GM23338 (cell line): ENCODE results near the gene ADAMTS13. TPM values are rescaled to one million over a fixed set of nuclear protein-coding genes. Genes with fewer than 3 reads are reported as not detected.

ENCODE experiments used
- ATAC-seq: fragments of 200-7000 bp; cut with Tn5 transposase; 3 replicates; pipeline ENCODE4 v1.9.1; 2020
- DNase-seq: peaks from one replicate; pipeline ENCODE4 v3.0.0-alpha.2; 2015; ENCODE audit warnings: low spot score
- H2AFZ ChIP-seq: fragments of 200-600 bp; sonication (generic); 2 replicates; pipeline ENCODE4 v1.8.0; 2016; ENCODE audit warnings: antibody characterized with exemption, mild to moderate bottlenecking, moderate library complexity
- H3F3A ChIP-seq: fragments of 200-600 bp; sonication (generic); replicated peaks from 2 replicates; pipeline ENCODE4 v1.8.0; 2017; ENCODE audit warnings: antibody characterized with exemption, mixed run types, low read depth
- H3K27ac ChIP-seq: fragments of 200-600 bp; sonication (generic); 2 replicates; pipeline ENCODE4 v1.6.1; 2016; ENCODE audit warnings: low read depth
- H3K27me3 ChIP-seq: fragments of 200-600 bp; sonication (generic); 2 replicates; pipeline ENCODE4 v1.8.0; 2016; ENCODE audit warnings: mild to moderate bottlenecking, mixed run types, moderate library complexity; ENCODE audit not compliant: insufficient read depth
- H3K36me3 ChIP-seq: fragments of 200-600 bp; sonication (generic); 2 replicates; pipeline ENCODE4 v1.8.0; 2016; ENCODE audit warnings: mild to moderate bottlenecking; ENCODE audit not compliant: insufficient read depth
- H3K4me1 ChIP-seq: fragments of 200-600 bp; sonication (generic); 2 replicates; pipeline ENCODE4 v1.8.0; 2016; ENCODE audit warnings: mild to moderate bottlenecking, moderate library complexity; ENCODE audit not compliant: insufficient read depth
- H3K4me2 ChIP-seq: fragments of 200-600 bp; sonication (generic); 2 replicates; pipeline ENCODE4 v1.7.1; 2017; ENCODE audit warnings: mixed run types
- H3K4me3 ChIP-seq: fragments of 200-600 bp; sonication (generic); 2 replicates; pipeline ENCODE4 v1.6.1; 2016; ENCODE audit warnings: mixed run types
- H3K79me2 ChIP-seq: fragments of 200-600 bp; sonication (generic); replicated peaks from 2 replicates; pipeline ENCODE4 v1.8.0; 2017; ENCODE audit warnings: mild to moderate bottlenecking; ENCODE audit not compliant: insufficient read depth
- H3K9me2 ChIP-seq: fragments of 200-600 bp; sonication (generic); 2 replicates; pipeline ENCODE4 v1.8.0; 2017; ENCODE audit not compliant: insufficient read depth
- H4K20me1 ChIP-seq: fragments of 200-600 bp; sonication (generic); replicated peaks from 2 replicates; pipeline ENCODE4 v1.8.0; 2017; ENCODE audit warnings: mild to moderate bottlenecking; ENCODE audit not compliant: insufficient read depth
- H3K27ac Mint-ChIP-seq: 2 replicates; pipeline ENCODE4 v1.8.0; 2020; ENCODE audit warnings: inconsistent platforms, mild to moderate bottlenecking, moderate library complexity, mixed read lengths
- H3K27me3 Mint-ChIP-seq: 3 replicates; pipeline ENCODE4 v1.8.0; 2022; ENCODE audit warnings: low read depth, mild to moderate bottlenecking, moderate library complexity, mixed read lengths, inconsistent platforms; ENCODE audit not compliant: insufficient read depth, poor library complexity
- H3K36me3 Mint-ChIP-seq: 3 replicates; pipeline ENCODE4 v1.8.0; 2021; ENCODE audit warnings: low read depth, mild to moderate bottlenecking, inconsistent platforms, moderate library complexity, mixed read lengths
- H3K4me1 Mint-ChIP-seq: 3 replicates; pipeline ENCODE4 v1.8.0; 2020; ENCODE audit warnings: mild to moderate bottlenecking, inconsistent platforms, mixed read lengths
- H3K4me3 Mint-ChIP-seq: 3 replicates; pipeline ENCODE4 v1.8.0; 2021; ENCODE audit warnings: moderate library complexity, mild to moderate bottlenecking, inconsistent platforms, mixed read lengths
- H3K9me3 Mint-ChIP-seq: 3 replicates; pipeline ENCODE4 v1.8.0; 2020; ENCODE audit warnings: moderate library complexity, mild to moderate bottlenecking, inconsistent platforms, mixed read lengths
- CREB1 ChIP-seq: fragments of 250-450 bp; sonication (Bioruptor Pico); IDR thresholded peaks from 2 replicates; pipeline ENCODE4 v1.5.0; 2020; ENCODE audit warnings: low read depth, mild to moderate bottlenecking, moderate library complexity
- EZH2 ChIP-seq: fragments of 200-600 bp; sonication (generic); IDR thresholded peaks from one replicate; pipeline ENCODE4 v1.8.0; 2017; ENCODE audit warnings: antibody characterized with exemption, mild to moderate bottlenecking, low read depth; ENCODE audit not compliant: unreplicated experiment
- EZH2phosphoT487 ChIP-seq: fragments of 200-600 bp; sonication (generic); IDR thresholded peaks from one replicate; pipeline ENCODE4 v1.8.1; 2018; ENCODE audit warnings: antibody characterized with exemption; ENCODE audit not compliant: unreplicated experiment
- JUNB ChIP-seq: IDR thresholded peaks from one replicate; pipeline ENCODE4 v1.6.1; 2016; ENCODE audit warnings: antibody characterized with exemption; ENCODE audit not compliant: unreplicated experiment
- NANOG ChIP-seq: IDR thresholded peaks from 2 replicates; pipeline ENCODE4 v1.6.1; 2016; ENCODE audit warnings: antibody characterized with exemption, borderline replicate concordance
- POLR2AphosphoS5 ChIP-seq: IDR thresholded peaks from 2 replicates; pipeline ENCODE4 v1.6.1; 2016; ENCODE audit warnings: antibody characterized with exemption, low read depth
- STAT1 ChIP-seq: IDR thresholded peaks from one replicate; pipeline ENCODE4 v1.6.1; 2016; ENCODE audit warnings: antibody characterized with exemption; ENCODE audit not compliant: unreplicated experiment
- ZNF114 ChIP-seq: fragments of 250-450 bp; sonication (Bioruptor Pico); IDR thresholded peaks from 2 replicates; pipeline ENCODE4 v1.5.0; 2020; ENCODE audit warnings: mild to moderate bottlenecking, moderate library complexity
- ZNF331 ChIP-seq: fragments of 250-450 bp; sonication (Bioruptor Pico); IDR thresholded peaks from 2 replicates; pipeline ENCODE4 v1.5.0; 2020; ENCODE audit warnings: low read depth, mild to moderate bottlenecking, moderate library complexity
- ZNF462 ChIP-seq: fragments of 250-450 bp; sonication (Bioruptor Pico); IDR thresholded peaks from 2 replicates; pipeline ENCODE4 v1.5.0; 2020; ENCODE audit warnings: mild to moderate bottlenecking, moderate library complexity
- polyA plus RNA-seq: library from polyadenylated mRNA; unstranded; fragments of >200 nt; fragmentation: Nextera tagmentation; extraction: Ambion mirVana; gene quantifications from 2 replicates; pipeline ENCODE4 v1.2.1, GENCODE V29; 2016
- total RNA-seq: library from RNA; depleted of rRNA; stranded (reverse); fragments of >200 nt; shearing (Covaris generic); gene quantifications from 2 replicates; pipeline ENCODE4 v1.2.3, GENCODE V29; 2014
- TF ChIP-seq, protein P1 (sequence below): IDR thresholded peaks from one replicate; pipeline ENCODE4 v1.6.1; 2018; ENCODE audit warnings: antibody characterized with exemption; ENCODE audit not compliant: unreplicated experiment
- TF ChIP-seq, protein P2 (sequence below), 2 experiments: fragments of 200-600 bp in 1 of 2; sonication (generic) in 1 of 2; conservative IDR thresholded peaks; 2 replicates each; pipeline versions ENCODE4 v1.5.1 to v1.6.1; 2016 to 2017; ENCODE audit warnings: antibody characterized with exemption in 2 of 2, low read depth in 2 of 2, mild to moderate bottlenecking in 2 of 2, moderate library complexity in 1 of 2
- TF ChIP-seq, protein P3 (sequence below): IDR thresholded peaks from 2 replicates; pipeline ENCODE4 v1.6.1; 2016; ENCODE audit warnings: antibody characterized with exemption

ADAMTS13 gene
- total and polyA plus RNA-seq, 2 experiments from 2014 or later: 6.0 TPM

- H3K27ac Mint-ChIP-seq: no peak overlapping the region
- no peaks in the 10 kb centered on the region; the same call in 1 of the 2 replicates for H3K4me1 ChIP-seq
- no peak for TF ChIP-seq STAT1
- TF ChIP-seq, protein P1, sequence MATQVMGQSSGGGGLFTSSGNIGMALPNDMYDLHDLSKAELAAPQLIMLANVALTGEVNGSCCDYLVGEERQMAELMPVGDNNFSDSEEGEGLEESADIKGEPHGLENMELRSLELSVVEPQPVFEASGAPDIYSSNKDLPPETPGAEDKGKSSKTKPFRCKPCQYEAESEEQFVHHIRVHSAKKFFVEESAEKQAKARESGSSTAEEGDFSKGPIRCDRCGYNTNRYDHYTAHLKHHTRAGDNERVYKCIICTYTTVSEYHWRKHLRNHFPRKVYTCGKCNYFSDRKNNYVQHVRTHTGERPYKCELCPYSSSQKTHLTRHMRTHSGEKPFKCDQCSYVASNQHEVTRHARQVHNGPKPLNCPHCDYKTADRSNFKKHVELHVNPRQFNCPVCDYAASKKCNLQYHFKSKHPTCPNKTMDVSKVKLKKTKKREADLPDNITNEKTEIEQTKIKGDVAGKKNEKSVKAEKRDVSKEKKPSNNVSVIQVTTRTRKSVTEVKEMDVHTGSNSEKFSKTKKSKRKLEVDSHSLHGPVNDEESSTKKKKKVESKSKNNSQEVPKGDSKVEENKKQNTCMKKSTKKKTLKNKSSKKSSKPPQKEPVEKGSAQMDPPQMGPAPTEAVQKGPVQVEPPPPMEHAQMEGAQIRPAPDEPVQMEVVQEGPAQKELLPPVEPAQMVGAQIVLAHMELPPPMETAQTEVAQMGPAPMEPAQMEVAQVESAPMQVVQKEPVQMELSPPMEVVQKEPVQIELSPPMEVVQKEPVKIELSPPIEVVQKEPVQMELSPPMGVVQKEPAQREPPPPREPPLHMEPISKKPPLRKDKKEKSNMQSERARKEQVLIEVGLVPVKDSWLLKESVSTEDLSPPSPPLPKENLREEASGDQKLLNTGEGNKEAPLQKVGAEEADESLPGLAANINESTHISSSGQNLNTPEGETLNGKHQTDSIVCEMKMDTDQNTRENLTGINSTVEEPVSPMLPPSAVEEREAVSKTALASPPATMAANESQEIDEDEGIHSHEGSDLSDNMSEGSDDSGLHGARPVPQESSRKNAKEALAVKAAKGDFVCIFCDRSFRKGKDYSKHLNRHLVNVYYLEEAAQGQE: no peak
- no peak for TF ChIP-seq ZNF331
- no peak for TF ChIP-seq POLR2AphosphoS5
- no peak for TF ChIP-seq EZH2phosphoT487
- TF ChIP-seq ZNF114 (CRISPR knock-in tag): no peak
- TF ChIP-seq NANOG: no peak
- no peak for TF ChIP-seq ZNF462 (CRISPR knock-in tag)
- no peak for TF ChIP-seq CREB1 (CRISPR knock-in tag)
- TF ChIP-seq, protein P2, sequence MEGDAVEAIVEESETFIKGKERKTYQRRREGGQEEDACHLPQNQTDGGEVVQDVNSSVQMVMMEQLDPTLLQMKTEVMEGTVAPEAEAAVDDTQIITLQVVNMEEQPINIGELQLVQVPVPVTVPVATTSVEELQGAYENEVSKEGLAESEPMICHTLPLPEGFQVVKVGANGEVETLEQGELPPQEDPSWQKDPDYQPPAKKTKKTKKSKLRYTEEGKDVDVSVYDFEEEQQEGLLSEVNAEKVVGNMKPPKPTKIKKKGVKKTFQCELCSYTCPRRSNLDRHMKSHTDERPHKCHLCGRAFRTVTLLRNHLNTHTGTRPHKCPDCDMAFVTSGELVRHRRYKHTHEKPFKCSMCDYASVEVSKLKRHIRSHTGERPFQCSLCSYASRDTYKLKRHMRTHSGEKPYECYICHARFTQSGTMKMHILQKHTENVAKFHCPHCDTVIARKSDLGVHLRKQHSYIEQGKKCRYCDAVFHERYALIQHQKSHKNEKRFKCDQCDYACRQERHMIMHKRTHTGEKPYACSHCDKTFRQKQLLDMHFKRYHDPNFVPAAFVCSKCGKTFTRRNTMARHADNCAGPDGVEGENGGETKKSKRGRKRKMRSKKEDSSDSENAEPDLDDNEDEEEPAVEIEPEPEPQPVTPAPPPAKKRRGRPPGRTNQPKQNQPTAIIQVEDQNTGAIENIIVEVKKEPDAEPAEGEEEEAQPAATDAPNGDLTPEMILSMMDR (conservative IDR thresholded peaks at IDR 0.05; ENCODE audit: low read depth in 2 of 2): no peak
- TF ChIP-seq EZH2: no peak
- TF ChIP-seq JUNB: no peak
- TF ChIP-seq, protein P3, sequence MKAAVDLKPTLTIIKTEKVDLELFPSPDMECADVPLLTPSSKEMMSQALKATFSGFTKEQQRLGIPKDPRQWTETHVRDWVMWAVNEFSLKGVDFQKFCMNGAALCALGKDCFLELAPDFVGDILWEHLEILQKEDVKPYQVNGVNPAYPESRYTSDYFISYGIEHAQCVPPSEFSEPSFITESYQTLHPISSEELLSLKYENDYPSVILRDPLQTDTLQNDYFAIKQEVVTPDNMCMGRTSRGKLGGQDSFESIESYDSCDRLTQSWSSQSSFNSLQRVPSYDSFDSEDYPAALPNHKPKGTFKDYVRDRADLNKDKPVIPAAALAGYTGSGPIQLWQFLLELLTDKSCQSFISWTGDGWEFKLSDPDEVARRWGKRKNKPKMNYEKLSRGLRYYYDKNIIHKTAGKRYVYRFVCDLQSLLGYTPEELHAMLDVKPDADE: no peak
- no peak overlapping the region for H3K27ac ChIP-seq
- peak; percentile 14; the same call in 1 of the 3 replicates for ATAC-seq
- H3K4me1 Mint-ChIP-seq: peaks cover 2% of the 10 kb centered on the region
- no peak for DNase-seq
- no peaks in the 10 kb centered on the region for H3K79me2 ChIP-seq
- peaks cover 2% of the 10 kb centered on the region for H3K27me3 Mint-ChIP-seq
- H3K36me3 ChIP-seq: no peaks in the 10 kb centered on the region
- H3K9me2 ChIP-seq: no peaks in the 10 kb centered on the region
- H3K4me3 ChIP-seq: no peak overlapping the region
- H3K9me3 Mint-ChIP-seq: no peaks in the 10 kb centered on the region; the same call in 2 of the 3 replicates
- H2AFZ ChIP-seq: no peak overlapping the region
- H3K4me3 Mint-ChIP-seq: no peak overlapping the region
- H3K36me3 Mint-ChIP-seq: no peaks in the 10 kb centered on the region
- H3K27me3 ChIP-seq: no peaks in the 10 kb centered on the region
- H4K20me1 ChIP-seq: no peaks in the 10 kb centered on the region
- 0 out of 2 replicates have a peak, but pooled peaks cover 2% of the 10 kb centered on the region for H3F3A ChIP-seq
- H3K4me2 ChIP-seq: no peak overlapping the region
Measured at GRCh38 chr9:133484671-133485437, 62.7 kb downstream of the ADAMTS13 start.
